Lung (tissue), 14 donors: ENCODE results near the gene POTEB3. TPM values are rescaled to one million over a fixed set of nuclear protein-coding genes. Genes with fewer than 3 reads are reported as not detected.
"Not testable (repeated sequence)": the region's sequence is repeated elsewhere in the genome, so short reads cannot be mapped to it uniquely, and the experiment has no call there.

Source experiments
- ATAC-seq: fragments of 200-7000 bp; cut with Tn5 transposase; one replicate; pipeline ENCODE4 v1.9.1; 2020; ENCODE audit warnings: moderate number of reproducible peaks; ENCODE audit not compliant: insufficient read depth, low FRiP score
- DNase-seq, 3 donors: peaks; one replicate each; pipeline ENCODE4 v3.0.0-alpha.2; 2013 to 2017
- H3K27ac ChIP-seq, 2 donors: one replicate each; pipeline ENCODE4 v1.5.1; 2013; ENCODE audit warnings: mild to moderate bottlenecking in 2 of 2, moderate library complexity in 2 of 2, control low read depth in 1 of 2, inconsistent platforms in 1 of 2, low read depth in 1 of 2, low read length in 1 of 2
- H3K27me3 ChIP-seq, 3 donors: one replicate each; pipeline ENCODE4 v1.5.1; 2013; ENCODE audit warnings: low read length in 2 of 3; ENCODE audit not compliant: control insufficient read depth in 3 of 3, insufficient read depth in 3 of 3
- H3K36me3 ChIP-seq, 4 donors: one replicate each; pipeline ENCODE4 v1.5.1; 2013; ENCODE audit warnings: low read length in 4 of 4, mild to moderate bottlenecking in 1 of 4, moderate library complexity in 1 of 4; ENCODE audit not compliant: control insufficient read depth in 4 of 4, insufficient read depth in 4 of 4
- H3K4me1 ChIP-seq, 5 donors: one replicate each; pipeline ENCODE4 v1.5.1; 2013; ENCODE audit warnings: low read length in 5 of 5, mild to moderate bottlenecking in 2 of 5, moderate library complexity in 1 of 5; ENCODE audit not compliant: control insufficient read depth in 5 of 5, insufficient read depth in 5 of 5
- H3K4me3 ChIP-seq: one replicate; pipeline ENCODE4 v1.5.1; 2013; ENCODE audit warnings: mild to moderate bottlenecking, control low read depth, moderate library complexity
- H3K9ac ChIP-seq, 2 donors: one replicate each; pipeline ENCODE4 v1.5.1; 2013; ENCODE audit warnings: low read length in 2 of 2, control low read depth in 1 of 2; ENCODE audit not compliant: insufficient read depth in 1 of 2
- H3K9me3 ChIP-seq, 4 donors: one replicate each; pipeline ENCODE4 v1.5.1; 2013; ENCODE audit warnings: low read length in 3 of 4, mild to moderate bottlenecking in 1 of 4, moderate library complexity in 1 of 4; ENCODE audit not compliant: control insufficient read depth in 4 of 4, insufficient read depth in 3 of 4
- WGBS, 2 donors: extraction: QIAGEN DNeasy Blood & Tissue Kit; methylation state at CpG; one replicate each; pipeline ENCODE4 v1.1.7; 2013; 5-methylcytosine and 5-hydroxymethylcytosine counted together
- long read RNA-seq, 5 donors: transcript quantifications; one replicate each; lab custom pipeline, GENCODE V29; 2026
- polyA plus RNA-seq, 2 donors: library from polyadenylated mRNA; stranded (reverse); fragments of 200-250 nt; gene quantifications; one replicate each; pipeline ENCODE4 v1.2.1, GENCODE V29; 2013
- total RNA-seq, 2 donors: library from RNA; depleted of rRNA in 1 of 2; stranded (reverse); fragments of >200 nt in 1 of 2; gene quantifications; one replicate each; pipeline ENCODE4 v1.2.1, GENCODE V29; 2014 to 2021
- donor health status: Bipolar disorder and iron deficiency.
- donor health status: healthy.
- donor health status: DM: yes; HTN: yes; CAD: no.

POTEB3 gene
- total RNA-seq (not detected), polyA plus RNA-seq (not detected)
- long read RNA-seq, donor 1 = 0 reads
- long read RNA-seq, donor 2 = 0 reads
- long read RNA-seq, donor 3 = 0 reads
- long read RNA-seq, donor 4 = 0 reads
- long read RNA-seq, donor 5 = 0 reads

DNA sequence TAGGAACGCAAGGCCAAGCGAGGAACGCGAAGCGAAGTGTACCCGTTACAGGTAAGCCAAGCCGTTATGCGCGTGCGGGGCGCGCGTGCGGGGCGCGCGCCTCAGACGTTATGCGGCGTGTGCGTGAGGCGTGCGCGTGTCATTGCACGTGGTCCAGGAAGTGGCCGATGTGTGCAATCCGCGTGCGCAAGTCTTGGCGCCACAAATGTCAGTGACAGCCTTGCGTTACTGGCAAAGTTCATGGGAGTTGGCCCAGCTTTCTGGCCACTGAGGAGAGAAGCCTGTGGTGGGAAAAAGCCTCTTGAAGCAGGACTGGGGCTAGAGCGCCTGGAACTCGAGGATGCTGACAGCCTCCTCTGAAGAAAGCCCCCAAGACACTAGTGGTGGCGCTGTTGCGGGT lies at the start of gene POTEB3:
TSS of gene POTEB3 (minus strand) at position 101 of the 400 bp plus-strand sequence. CDS start 488 bp downstream, outside the sequence.
- 89% methylated on average over 15 of the region's 35 CpGs; no CpG with 5 or more reads in 1 of the 2 donors for WGBS, 2 donors
- not testable (repeated sequence) for H3K9me3 ChIP-seq, H3K9ac ChIP-seq, ATAC-seq, H3K27me3 ChIP-seq, H3K4me3 ChIP-seq, DNase-seq, H3K27ac ChIP-seq, H3K4me1 ChIP-seq, H3K36me3 ChIP-seq

DNA sequence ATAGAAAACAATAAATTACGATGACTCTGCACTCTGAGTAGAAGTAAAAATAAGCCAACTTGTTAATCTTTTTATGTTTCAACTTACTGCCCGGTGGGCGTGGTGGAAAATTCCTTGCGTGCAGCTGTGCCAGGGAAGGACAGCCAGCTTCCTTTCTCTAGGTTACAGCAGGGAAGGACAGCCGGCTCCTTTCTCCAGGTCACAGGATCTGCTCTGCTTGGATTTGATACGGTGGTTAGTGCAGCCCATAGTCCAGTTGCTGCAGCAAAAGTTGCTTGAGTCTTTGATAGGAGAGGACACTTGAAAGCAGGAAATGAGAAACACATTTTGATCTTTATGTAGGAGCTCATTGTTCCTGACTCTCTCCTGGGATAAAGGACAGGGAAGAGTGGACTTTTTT lies 13.4 kb upstream of the POTEB3 start:
- not testable (repeated sequence) for H3K27ac ChIP-seq, H3K4me1 ChIP-seq, H3K9ac ChIP-seq, H3K9me3 ChIP-seq, H3K4me3 ChIP-seq, DNase-seq, H3K27me3 ChIP-seq, H3K36me3 ChIP-seq, ATAC-seq
- no CpG with 5 or more reads among the region's 6 CpGs for WGBS, 2 donors

DNA sequence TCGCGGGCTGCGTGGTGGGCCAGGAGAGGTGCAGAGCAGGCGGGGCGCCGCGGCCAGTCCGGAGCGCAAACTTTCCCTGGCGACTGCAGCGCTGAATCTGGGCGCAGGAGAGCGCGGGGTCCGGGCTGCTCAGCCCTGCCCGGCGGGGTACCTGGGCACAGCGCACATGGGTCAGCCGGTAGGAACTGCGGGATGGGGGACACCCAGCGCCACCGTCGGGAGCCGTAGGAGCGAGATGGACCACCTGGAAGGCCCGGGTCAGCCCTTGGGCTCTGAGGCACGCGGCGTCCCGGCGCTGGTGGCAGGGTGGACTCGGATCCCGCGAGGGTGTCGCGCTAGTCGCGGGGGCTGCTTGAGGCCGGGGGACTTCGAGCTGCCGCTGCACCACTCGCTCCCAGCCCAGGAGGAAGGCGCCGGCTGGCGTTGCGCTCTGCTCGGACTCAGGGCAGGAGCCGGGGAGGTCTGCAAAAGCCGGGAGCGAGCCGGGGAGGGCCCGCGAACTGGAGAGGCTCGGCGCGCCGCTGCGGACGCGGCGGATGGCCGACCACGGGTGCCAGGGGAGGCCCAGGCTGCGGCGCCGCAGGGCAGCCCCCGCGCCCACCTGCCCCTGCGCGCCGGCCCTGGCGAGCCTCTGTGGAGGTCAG lies 11.7 kb upstream of the POTEB3 start:
- not testable (repeated sequence) for ATAC-seq, H3K27me3 ChIP-seq, H3K27ac ChIP-seq, H3K9ac ChIP-seq, H3K4me1 ChIP-seq, H3K4me3 ChIP-seq, H3K9me3 ChIP-seq, H3K36me3 ChIP-seq, DNase-seq
- 28% methylated on average over 34 of the region's 72 CpGs; no CpG with 5 or more reads in 1 of the 2 donors for WGBS, 2 donors

DNA sequence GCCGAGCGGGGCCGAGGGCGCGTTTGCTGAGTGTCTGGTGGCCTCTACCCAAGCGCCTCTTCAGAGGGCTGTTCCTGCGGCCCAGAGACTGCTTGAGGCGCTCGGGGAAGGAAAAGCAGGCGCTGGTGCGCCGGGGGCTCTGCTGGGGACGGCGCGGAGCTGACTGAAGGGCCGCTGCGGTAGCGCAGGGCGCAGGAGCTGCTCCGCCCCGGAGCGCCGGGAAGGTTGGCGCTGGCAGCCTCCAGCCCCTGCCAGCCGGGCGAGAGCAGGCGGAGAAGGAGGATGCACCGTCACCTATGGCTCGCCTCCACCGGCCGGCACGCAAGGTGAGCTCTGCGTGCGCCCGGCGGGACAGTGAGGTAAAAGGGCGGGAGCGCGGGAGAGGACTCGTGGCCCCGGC lies 11.2 kb upstream of the POTEB3 start:
- not testable (repeated sequence) for ATAC-seq, H3K9me3 ChIP-seq, H3K9ac ChIP-seq, DNase-seq, H3K27me3 ChIP-seq, H3K27ac ChIP-seq, H3K4me3 ChIP-seq, H3K36me3 ChIP-seq, H3K4me1 ChIP-seq
- WGBS, 2 donors = no CpG with 5 or more reads among the region's 41 CpGs

DNA sequence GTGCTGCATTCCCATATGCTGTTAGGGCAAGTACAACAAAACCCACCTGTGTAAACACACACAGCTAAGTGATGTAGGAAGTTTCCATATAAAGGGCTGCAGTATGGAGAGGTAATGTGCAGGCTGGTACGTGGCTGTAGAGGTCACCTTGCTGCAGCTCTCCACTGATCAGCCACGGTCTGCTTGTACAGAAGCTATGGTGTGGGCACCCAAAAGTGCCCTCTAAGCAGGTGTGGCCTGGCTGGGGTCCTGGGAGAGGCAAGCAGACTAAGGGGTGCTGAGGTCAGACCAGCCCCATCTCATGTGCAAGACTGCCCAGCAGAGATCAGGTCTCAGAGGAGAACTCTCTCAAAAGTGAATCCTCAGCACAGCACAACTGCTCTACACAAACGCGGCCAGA lies 32.9 kb downstream of the POTEB3 start:
- not testable (repeated sequence) for H3K36me3 ChIP-seq, H3K4me1 ChIP-seq, DNase-seq, ATAC-seq, H3K4me3 ChIP-seq, H3K9ac ChIP-seq, H3K27ac ChIP-seq, H3K27me3 ChIP-seq, H3K9me3 ChIP-seq
- 75 to 87% methylated on average over 2 of the region's 4 CpGs for WGBS, 2 donors

DNA sequence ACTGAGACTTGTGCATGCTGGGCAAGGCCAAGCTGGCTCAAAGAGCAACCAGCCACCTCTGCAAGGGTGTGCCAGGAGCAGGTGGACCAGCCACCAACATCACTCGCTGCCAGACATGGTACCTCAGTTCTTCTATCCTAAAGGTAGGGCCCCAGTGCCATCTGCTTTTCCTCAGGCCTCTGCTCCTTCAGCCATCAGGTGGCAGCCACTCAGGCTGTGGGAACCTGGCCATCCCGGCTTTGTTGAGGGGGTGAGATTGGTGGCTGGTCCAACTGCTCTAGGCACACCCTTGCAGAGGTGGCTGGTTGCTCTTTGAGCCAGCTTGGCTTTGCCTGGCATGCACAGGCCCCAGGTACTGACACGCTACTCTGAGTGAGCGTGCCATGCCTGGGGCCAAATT lies 38.8 kb downstream of the POTEB3 start:
- not testable (repeated sequence) for DNase-seq

DNA sequence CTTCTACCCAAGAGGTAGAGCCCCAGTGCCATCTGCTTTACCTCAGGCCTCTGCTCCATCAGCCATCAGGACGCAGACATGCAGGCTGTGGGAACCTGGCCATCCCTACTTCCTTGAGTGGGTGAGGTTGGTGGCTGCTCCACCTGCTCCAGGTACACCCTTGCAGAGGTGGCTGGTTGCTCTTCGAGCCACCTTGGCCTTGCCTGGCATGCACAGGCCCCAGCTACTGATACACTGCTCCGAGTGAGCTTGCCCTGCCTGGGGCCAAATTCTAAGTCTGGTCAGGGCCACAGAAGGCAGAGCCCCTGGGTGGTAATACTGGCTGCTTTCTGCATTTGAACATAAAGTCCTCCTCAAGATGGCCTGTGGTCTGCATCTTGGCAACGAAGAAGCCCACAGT lies 41.2 kb downstream of the POTEB3 start:
- H3K9ac ChIP-seq, H3K27ac ChIP-seq, H3K4me3 ChIP-seq, DNase-seq, ATAC-seq, H3K27me3 ChIP-seq, H3K4me1 ChIP-seq, H3K36me3 ChIP-seq, H3K9me3 ChIP-seq: not testable (repeated sequence)
- WGBS, 2 donors = 64 to 67% methylated on average over 3 of the region's 4 CpGs

More for the DNA sequence above, 38.8 kb downstream of the POTEB3 start:
- not testable (repeated sequence) for H3K9me3 ChIP-seq, H3K27ac ChIP-seq, H3K36me3 ChIP-seq, H3K4me3 ChIP-seq, H3K4me1 ChIP-seq, ATAC-seq, H3K27me3 ChIP-seq, H3K9ac ChIP-seq
- 70 to 74% methylated on average over 3 to 4 of the region's 4 CpGs for WGBS, 2 donors

DNA sequence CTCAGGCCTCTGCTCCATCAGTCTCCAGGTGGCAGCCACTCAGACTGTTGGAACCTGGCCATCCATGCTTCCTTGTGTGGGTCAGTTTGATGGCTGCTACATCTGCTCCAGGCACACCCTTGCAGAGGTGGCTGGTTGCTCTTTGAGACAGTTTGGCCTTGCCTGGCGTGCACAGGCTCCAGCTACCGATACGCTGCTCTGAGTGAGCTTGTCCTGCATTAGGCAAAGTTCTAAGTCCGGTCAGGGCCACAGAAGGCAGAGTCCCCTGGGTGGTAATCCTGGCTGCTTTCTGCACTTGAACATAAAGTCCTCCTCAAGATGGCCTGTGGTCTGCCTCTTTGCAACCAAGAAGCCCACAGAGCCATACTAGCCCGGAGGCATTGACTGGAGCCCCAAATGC lies 41.8 kb downstream of the POTEB3 start:
- not testable (repeated sequence) for H3K27me3 ChIP-seq, H3K27ac ChIP-seq, H3K9me3 ChIP-seq, ATAC-seq, H3K9ac ChIP-seq, DNase-seq, H3K36me3 ChIP-seq, H3K4me3 ChIP-seq, H3K4me1 ChIP-seq
- 88 to 92% methylated on average over 4 of the region's 5 CpGs for WGBS, 2 donors
